LNCaP clone FGC (cell line): ENCODE measurements around the gene GSK3A.

Source experiments
- DNase-seq: peaks from one replicate; pipeline ENCODE4 v3.0.0-alpha.2; 2011; ENCODE audit warnings: low read depth
- H3K4me3 ChIP-seq: 2 replicates; pipeline ENCODE4 v1.5.1; 2011; ENCODE audit warnings: mild to moderate bottlenecking, low read depth, low read length, control low read depth
- CTCF ChIP-seq: IDR thresholded peaks from 2 replicates; pipeline ENCODE4 v1.5.1; 2012; ENCODE audit warnings: mild to moderate bottlenecking; ENCODE audit not compliant: control insufficient read depth, insufficient read depth; ENCODE audit errors: extremely low read depth

Gene GSK3A

GRCh38 chr19:42271861-42272534, 29.6 kb upstream of the GSK3A start:
- no peak overlapping the region for H3K4me3 ChIP-seq
- TF ChIP-seq CTCF, result no peak
- DNase-seq, result no peak

GRCh38 chr19:42271045-42271419, 28.6 kb upstream of the GSK3A start:
- peak overlapping the region; percentile 57 for H3K4me3 ChIP-seq
- no peak for TF ChIP-seq CTCF
- no peak for DNase-seq

- peak overlapping the region; percentile 57 for H3K4me3 ChIP-seq
- no peak for TF ChIP-seq CTCF
- no peak for DNase-seq
These were observed 28.1 kb upstream of the GSK3A start for GRCh38 chr19:42270346-42271044.

GRCh38 chr19:42269478-42270345, 27.3 kb upstream of the GSK3A start:
- no peak for DNase-seq
- no peak for TF ChIP-seq CTCF
- peak overlapping the region; percentile 57 for H3K4me3 ChIP-seq

GRCh38 chr19:42268704-42269477, 26.5 kb upstream of the GSK3A start, which contains the start of gene CIC:
Gene CIC (plus strand): TSS chr19:42269252. CDS start chr19:42271784, 2,532 bp downstream.
- H3K4me3 ChIP-seq, result peak within 1 kb of the TSS; percentile 64
- no peak for TF ChIP-seq CTCF
- peak; percentile 99 for DNase-seq

GRCh38 chr19:42268142-42268703, 25.8 kb upstream of the GSK3A start:
- H3K4me3 ChIP-seq, result peak overlapping the region; percentile 64
- peak; percentile 91 for DNase-seq
- TF ChIP-seq CTCF, result no peak
